Stimulated activated CD8-positive, alpha-beta memory T cell treated with anti-CD3 and anti-CD28 coated beads, Interleukin-12 subunit alpha, Interleukin-12 subunit beta, amount 100 ng/mL, for 1 hour (primary cell): ENCODE data around the gene DDX31.

Experiments
- DNase-seq: peaks from one replicate; pipeline ENCODE4 v3.0.0-alpha.2; 2020; ENCODE audit warnings: low read depth

The DDX31 gene

DNA sequence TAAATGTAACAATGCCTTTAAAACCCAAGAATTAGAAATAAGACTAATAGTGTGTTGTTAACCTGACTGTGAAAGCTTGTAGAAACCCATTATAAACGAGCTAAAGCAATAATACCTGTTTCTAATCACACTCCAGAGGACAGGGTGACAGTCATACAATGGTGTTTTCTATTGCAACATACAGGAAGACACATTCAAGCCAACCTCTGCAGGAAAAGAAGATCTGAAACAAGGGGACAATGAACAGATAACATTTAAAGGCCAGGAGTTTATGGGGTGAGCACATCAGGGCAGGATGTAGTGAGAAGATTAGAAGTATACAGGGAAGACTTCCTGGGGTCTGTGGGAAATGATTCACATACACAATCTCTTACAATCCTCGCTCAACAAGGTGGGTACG lies 73.6 kb downstream of the DDX31 start:
- DNase-seq = no peak

- no peak for DNase-seq
These were observed 74.5 kb downstream of the DDX31 start for GRCh38 chr9:132595319-132595718.

- no peak for DNase-seq
These were observed 75.4 kb downstream of the DDX31 start for GRCh38 chr9:132594412-132594811.

DNA sequence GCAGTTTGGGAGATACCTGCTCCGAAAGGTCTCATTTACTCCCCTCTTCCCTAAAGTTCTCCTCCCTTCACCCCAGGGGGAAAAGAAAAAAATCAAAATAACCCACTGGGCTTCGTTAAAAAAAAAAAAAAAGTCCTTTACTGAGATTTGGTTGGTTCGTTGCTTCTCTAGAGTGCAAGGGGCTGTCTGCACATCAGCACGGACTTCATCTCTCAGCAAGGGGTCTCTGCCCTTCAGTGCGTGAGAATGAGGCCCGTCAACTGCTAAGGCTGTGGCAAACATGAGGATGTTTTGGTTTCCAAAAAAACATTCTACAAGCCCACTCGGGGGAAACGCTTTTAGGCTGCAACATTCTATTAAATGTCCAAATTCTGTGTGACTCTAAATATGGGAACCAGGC lies 77.3 kb downstream of the DDX31 start:
- DNase-seq = no peak

GRCh38 chr9:132591751-132592314 lies 78.0 kb downstream of the DDX31 start:
- no peak for DNase-seq

GRCh38 chr9:132591244-132591643 lies 78.5 kb downstream of the DDX31 start:
- DNase-seq = no peak

- DNase-seq = no peak
These were observed 79.2 kb downstream of the DDX31 start for GRCh38 chr9:132590318-132591182.

- DNase-seq = no peak
These were observed 79.8 kb downstream of the DDX31 start for GRCh38 chr9:132590037-132590317.

GRCh38 chr9:132589148-132590036 lies 80.4 kb downstream of the DDX31 start:
- DNase-seq = no peak

DNA sequence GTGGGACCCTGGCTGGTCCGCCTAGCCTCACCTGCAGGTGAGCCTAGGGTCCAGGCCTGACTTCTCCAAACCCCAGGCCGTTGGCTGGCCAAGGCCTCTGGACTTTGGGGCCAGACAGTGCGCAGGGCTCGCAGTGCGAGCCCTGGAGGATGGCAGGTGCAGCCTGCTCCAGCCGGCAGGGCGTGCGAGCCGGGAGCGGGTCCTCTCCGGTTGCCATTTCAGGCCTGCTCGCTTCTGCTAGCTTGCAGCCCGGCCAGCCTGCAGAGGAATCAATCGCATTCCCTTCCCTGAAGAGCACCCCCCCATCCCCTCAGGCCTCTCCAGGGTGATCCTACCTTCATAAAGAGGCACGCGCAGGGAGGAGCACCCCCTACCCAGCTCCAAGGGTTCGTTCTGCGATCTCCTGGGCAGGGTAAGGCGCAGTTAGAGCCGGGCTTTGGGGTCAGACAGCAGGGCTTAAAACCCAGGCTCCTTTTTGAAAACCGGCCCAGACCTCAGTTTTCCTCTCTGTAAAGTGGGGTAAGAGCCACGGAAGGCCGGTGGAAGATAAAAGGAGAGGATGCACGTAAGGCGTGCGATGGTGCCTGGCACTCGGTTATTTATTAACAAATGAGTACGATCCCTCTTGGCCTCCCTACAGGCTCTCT lies 81.2 kb downstream of the DDX31 start:
- no peak for DNase-seq

GRCh38 chr9:132588098-132588497 lies 81.7 kb downstream of the DDX31 start:
- DNase-seq = no peak

DNA sequence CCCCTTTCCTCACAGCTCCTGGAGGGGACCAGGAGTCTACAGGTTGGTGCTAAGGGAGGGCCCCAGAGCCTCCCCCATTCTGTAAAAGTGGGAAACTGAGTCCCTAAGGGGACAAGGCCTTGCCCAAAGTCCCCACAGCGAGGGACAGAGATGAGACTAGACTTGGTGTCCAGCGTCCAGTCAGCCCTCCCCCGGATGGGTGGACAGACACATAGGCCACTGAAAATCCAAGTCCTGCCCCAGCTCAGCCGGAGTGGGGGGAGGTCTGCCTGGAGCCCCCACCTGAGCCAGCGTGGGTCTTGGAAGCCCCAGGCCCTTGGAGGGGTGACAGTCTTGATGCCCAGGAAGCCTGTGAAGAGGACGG lies 82.2 kb downstream of the DDX31 start:
- DNase-seq = no peak

DNA sequence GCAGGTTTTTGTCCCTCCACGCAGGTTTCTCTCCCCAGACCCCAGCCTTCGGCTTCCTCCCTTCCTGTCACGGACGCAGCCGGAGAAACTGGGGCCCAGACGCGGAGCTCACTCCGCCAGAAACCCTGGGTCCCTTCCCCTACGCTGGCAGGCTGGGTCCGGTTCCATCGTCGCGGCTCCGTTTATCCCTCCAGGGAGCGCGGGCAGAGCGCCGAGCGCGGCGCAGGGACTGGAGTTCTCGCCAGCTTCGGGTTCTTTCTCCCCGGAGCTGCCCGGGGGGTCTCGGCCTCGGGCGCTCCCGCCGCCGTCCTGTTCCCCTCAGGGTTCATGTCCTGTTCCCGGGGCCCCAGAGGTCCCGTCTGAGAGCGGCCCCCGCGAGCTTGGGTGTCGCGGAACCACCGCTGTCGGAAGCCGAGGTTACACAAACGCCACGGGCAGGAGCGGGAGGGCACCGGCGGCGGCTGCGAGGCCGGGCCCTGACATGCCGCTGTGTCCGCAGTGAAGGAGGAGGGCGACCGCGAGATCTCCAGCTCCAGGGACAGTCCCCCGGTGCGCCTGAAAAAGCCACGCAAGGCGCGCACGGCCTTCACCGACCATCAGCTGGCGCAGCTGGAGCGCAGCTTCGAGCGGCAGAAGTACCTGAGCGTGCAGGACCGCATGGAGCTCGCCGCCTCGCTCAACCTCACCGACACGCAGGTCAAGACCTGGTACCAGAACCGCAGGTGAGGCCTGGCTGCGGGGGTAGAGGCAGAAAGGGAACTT lies 82.8 kb downstream of the DDX31 start:
- no peak for DNase-seq

DNA sequence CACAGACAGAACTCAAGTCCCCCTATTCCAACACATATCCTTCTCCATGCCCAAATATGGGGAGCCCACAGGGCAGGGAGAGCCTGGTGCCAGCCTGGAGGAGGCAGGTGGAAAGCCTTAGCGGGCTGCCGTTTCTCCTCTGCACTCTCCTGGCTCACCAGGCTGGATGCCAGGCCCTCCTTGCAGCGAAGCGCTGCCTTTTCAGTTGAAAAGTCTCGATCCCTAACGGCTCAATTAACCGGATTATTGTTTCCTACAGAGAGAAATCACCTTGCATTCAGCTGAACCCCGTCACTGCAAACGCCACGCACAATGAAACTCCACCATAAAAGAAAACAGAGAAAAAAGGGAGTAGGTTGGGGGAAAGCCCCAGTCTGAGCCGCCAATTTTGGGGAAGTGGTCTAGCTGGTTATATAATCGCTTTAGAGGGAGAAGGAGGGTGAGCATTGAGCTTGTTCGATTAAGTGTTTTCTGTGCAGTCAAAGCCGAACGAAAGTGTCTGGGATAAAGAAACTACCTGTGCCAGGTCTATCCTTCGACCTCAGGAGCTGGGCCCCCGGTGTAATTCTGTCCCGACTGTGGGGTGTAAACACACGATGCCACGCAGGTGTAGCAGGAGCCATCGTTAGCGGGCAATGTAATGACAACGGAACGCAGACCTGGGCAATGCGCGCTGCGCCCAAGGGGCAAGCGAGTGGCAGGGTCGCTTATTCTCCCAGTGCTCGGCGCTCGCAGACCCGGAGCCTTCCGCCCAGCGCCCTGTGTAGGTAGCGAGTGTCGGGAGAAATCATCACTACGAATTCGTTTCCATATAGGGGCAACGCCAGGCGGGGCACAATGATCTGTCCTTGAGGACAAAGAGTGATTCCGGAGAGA lies 83.6 kb downstream of the DDX31 start:
- no peak for DNase-seq

DNA sequence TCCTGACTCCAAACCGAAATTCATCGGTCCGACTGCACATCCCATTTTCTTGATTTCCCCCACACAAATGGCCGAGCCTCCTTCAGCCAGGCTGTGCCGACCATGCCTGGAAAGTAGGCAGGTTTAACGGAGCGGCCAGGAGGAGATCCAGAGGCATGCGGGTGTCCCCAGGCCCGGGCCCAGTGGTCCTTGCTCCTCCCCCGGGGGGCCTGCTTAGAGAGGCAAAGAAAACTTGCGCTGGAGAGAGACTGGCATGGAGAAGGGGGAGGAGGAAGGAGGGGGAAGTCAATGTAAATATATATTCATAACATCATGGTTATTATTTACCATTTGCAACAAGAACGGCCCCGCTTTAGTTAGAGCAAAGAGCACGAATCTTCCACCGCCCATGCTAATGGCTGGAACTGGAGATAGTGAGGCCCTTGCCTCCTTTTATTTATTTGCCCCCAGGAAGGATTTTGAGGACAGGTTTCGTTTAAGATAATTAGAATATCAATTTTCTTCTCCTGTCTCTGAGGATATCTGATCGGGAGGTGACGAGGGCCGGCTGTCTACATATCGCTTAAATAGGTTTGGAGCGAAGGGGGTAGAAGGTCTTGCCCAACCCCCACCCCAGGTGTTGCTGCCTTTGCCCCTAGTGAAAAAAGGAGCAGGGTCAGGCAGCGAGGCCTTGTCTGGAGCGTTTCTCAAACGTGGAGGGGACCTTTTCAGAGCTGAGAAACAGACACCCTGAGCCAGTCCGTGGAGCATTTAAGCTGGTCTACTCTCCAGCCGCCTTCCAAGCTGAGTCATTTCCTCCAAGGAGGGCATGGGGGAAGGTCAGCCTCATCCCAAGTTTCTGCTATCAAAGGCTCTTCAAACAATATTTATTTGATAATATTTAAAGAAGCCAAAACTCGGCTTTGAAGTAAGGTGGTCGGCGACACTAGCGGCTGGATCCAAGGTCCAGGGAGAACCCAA lies 84.9 kb downstream of the DDX31 start:
- DNase-seq = no peak

GRCh38 chr9:132583584-132584304 lies 86.0 kb downstream of the DDX31 start:
- no peak for DNase-seq

- DNase-seq = no peak
These were observed 86.8 kb downstream of the DDX31 start for GRCh38 chr9:132582786-132583583.

- DNase-seq = no peak
These were observed 87.5 kb downstream of the DDX31 start, which contains the start of gene BARHL1 for GRCh38 chr9:132582276-132582785. BARHL1 (plus strand) TSS chr9:132582606; CDS start chr9:132582798, 192 bp downstream.
